Activated T-cell treated with anti-CD3 and anti-CD28 coated beads, Interleukin-2, amount 50 U/mL, for 4 hours (primary cell): Measurements from ENCODE around the gene SPCS3. TPM values are rescaled to one million over a fixed set of nuclear protein-coding genes. Genes with fewer than 3 reads are reported as not detected.
"Not testable (repeated sequence)": the region's sequence is repeated elsewhere in the genome, so short reads cannot be mapped to it uniquely, and the experiment has no call there.

ENCODE experiments used
- ATAC-seq, 2 donors: fragments of 200-7000 bp; cut with Tn5 transposase; one replicate each; pipeline ENCODE4 v1.10.0; 2021
- DNase-seq: peaks from one replicate; pipeline ENCODE4 v3.0.0-alpha.2; 2020
- H3K27me3 Mint-ChIP-seq: one replicate; pipeline ENCODE4 v1.8.0; 2021; ENCODE audit warnings: low read depth, mixed read lengths
- H3K36me3 Mint-ChIP-seq: one replicate; pipeline ENCODE4 v1.8.0; 2022; ENCODE audit warnings: mixed read lengths; ENCODE audit not compliant: insufficient read depth
- H3K4me1 Mint-ChIP-seq: one replicate; pipeline ENCODE4 v1.8.0; 2021; ENCODE audit warnings: low read depth, mixed read lengths
- H3K4me3 Mint-ChIP-seq: one replicate; pipeline ENCODE4 v1.8.0; 2021; ENCODE audit warnings: mild to moderate bottlenecking, moderate library complexity, mixed read lengths
- H3K9me3 Mint-ChIP-seq: one replicate; pipeline ENCODE4 v1.8.0; 2021; ENCODE audit warnings: mixed read lengths
- total RNA-seq, 3 donors: library from RNA; stranded (reverse); gene quantifications; one replicate each; pipeline ENCODE4 v1.2.1, GENCODE V29; 2021

Gene SPCS3
- total RNA-seq = 100 to 1,000 TPM; 227 to 236 (median 231) TPM

DNA sequence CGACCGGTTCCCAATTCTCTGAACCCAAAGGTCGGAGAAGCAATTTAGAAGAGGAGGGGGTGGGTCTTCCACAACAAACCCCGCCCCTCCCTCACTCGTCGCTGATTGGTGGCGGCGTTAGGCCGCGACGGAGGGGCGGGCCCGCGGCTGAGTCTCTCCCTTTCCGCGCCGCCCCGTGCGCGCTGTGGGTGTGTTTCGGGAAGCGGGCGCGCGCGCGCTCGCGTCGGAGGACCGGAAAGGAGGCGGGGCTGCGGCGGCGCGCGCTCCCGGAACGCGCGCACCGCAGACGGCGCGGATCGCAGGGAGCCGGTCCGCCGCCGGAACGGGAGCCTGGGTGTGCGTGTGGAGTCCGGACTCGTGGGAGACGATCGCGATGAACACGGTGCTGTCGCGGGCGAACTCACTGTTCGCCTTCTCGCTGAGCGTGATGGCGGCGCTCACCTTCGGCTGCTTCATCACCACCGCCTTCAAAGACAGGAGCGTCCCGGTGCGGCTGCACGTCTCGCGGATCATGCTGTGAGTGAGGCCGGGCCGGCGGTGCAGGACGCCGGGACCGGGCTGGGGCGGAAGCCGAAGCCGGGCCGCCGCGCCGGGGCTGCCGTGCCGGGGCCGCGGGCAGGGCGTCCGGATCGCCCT, at the start of gene SPCS3:
Gene SPCS3 (plus strand): TSS at position 263 of the 636 bp plus-strand sequence. CDS start 111 bp downstream, at position 374.
- Mint-ChIP-seq H3K9me3 (no peaks in the 10 kb centered on the region), H3K27me3 (no peaks in the 10 kb centered on the region), H3K4me1 (peaks cover 38% of the 10 kb centered on the region), H3K36me3 (peaks cover 3% of the 10 kb centered on the region), H3K4me3 (peak within 1 kb of the TSS; percentile 99)
- DNase-seq = peak; percentile 94
- ATAC-seq = peak; percentile 92 to 94

DNA sequence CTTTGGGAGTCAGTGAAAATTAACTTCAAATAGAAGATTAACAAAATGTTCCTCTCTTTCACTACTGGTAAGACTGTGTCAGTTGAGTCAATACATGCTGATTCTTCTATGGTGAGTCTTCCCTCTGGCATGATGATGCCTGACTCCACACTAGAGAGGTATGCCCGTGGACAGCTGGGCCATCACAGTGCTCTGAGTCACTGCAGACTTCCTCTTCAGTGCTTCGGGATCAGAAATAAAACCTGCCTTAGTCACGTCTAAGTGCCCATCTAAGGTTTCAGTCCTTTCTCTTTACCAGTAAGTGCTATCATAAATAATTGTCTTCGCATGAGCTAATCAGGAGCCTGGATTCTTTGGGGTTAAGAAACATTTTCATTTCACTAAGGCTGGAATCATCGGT, 49.1 kb upstream of the SPCS3 start:
- Mint-ChIP-seq H3K9me3 (no peaks in the 10 kb centered on the region), H3K4me1 (no peaks in the 10 kb centered on the region), H3K4me3 (no peak overlapping the region), H3K36me3 (no peaks in the 10 kb centered on the region), H3K27me3 (peaks cover 4% of the 10 kb centered on the region)
- ATAC-seq = no peak
- no peak for DNase-seq

DNA sequence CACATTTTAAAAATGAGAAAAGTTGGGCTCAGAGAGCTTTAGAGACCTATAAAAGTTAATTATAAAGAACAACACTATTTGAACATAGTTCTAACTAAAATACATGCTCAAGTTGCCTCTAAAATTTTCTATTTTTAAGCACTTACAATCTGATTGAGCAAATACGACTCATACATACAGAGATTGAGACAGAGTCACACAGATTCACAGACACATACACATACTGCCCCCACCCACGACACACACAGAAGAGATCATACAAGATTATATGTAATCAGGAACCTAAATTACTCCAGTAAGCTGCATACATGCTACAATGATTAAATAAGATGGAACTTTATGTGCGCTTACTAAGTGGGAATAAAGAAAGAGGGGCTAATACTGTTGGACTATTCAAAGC, 48.0 kb upstream of the SPCS3 start:
- H3K4me3 Mint-ChIP-seq = no peak overlapping the region
- no peaks in the 10 kb centered on the region for H3K9me3 Mint-ChIP-seq
- no peak for ATAC-seq
- peaks cover 7% of the 10 kb centered on the region for H3K27me3 Mint-ChIP-seq
- H3K4me1 Mint-ChIP-seq = no peaks in the 10 kb centered on the region
- no peaks in the 10 kb centered on the region for H3K36me3 Mint-ChIP-seq
- DNase-seq = no peak

DNA sequence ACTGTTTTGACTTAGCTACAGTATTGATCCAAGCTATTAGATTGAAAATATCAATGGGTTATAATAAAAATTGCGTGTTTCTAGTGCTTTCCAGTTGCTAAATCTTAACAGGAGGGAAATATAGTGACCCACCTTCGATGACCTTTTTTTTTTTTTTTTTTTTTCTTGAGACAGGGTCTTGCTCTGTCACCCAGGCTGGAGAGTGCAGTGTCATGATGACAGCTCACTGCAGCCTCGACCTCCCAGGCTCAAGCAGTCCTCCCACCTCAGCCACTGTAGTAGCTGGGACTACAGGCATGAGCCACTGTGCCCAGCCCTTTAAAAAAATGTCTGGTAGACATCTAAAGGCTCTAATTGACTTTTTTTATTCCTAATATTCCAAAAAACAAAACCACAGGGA, 47.0 kb upstream of the SPCS3 start:
- ATAC-seq (no peak), DNase-seq (no peak)
- Mint-ChIP-seq H3K9me3 (no peaks in the 10 kb centered on the region), H3K4me3 (no peak overlapping the region), H3K36me3 (no peaks in the 10 kb centered on the region), H3K4me1 (no peaks in the 10 kb centered on the region), H3K27me3 (peaks cover 16% of the 10 kb centered on the region)

DNA sequence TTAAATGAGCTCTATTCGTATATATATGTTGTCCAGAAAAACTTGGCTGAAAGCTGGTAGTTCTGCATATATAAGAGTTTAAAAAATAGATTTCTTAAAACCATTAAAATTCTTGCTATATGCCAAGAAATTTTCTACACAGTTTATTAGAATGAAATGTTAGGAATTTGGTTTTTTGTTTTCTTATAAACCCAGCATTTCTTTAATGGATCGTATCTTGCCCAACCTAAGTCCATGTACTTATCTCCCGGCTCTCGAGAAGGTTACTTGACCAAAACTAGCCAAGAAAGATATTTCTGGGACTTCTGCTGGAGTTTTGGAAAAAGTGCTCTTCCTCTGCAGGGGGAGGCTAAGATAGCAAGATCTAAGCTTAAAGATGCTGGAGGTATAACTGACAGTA, 46.0 kb upstream of the SPCS3 start:
- H3K4me1 Mint-ChIP-seq = no peaks in the 10 kb centered on the region
- no peaks in the 10 kb centered on the region for H3K36me3 Mint-ChIP-seq

DNA sequence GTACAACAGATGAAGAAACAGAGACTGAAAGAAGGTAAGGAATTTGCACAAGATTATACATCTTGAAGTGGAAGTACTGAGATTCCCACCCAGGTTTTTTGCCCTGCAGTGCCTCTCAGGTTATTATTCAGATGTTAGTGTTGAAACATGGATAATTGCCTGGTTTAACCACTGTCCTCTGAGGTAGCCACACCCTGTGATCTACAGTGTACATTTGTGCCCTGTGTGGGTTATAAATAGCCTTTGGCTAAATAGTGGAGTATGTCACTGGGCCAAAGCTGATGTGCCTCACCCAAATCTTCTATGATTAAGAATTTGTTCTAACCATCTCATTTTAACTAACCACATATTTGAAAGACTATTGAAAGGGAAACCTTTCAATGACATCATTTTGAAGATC, 45.3 kb upstream of the SPCS3 start:
- Mint-ChIP-seq H3K36me3 (no peaks in the 10 kb centered on the region), H3K9me3 (no peaks in the 10 kb centered on the region), H3K27me3 (peaks cover 16% of the 10 kb centered on the region), H3K4me3 (no peak overlapping the region), H3K4me1 (no peaks in the 10 kb centered on the region)
- no peak for DNase-seq
- no peak for ATAC-seq

More for the DNA sequence above, 46.0 kb upstream of the SPCS3 start:
- ATAC-seq (no peak), DNase-seq (no peak)
- no peaks in the 10 kb centered on the region for H3K9me3 Mint-ChIP-seq
- H3K27me3 Mint-ChIP-seq = peaks cover 16% of the 10 kb centered on the region
- H3K4me3 Mint-ChIP-seq = no peak overlapping the region

DNA sequence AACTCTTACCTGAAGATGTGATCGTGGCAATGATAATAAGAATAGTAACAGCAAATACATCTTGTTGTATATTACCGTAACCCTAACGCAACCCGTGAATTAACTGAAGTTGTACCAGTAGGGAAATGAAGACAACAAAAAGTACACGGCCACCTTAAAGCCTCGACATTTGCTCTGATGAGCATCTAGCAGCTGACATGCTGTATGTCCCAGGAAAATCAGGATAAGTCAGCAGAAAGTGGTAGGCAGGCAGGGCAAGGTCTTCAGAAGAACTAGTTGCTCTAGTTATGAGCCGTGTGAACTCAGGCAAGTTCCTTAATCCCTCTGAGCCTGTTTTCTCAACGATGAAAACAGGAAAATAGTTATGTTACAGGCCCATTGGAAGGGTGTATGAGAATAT, 43.1 kb upstream of the SPCS3 start:
- no peak for ATAC-seq
- no peak for DNase-seq
- H3K9me3 Mint-ChIP-seq = no peaks in the 10 kb centered on the region
- peaks cover 26% of the 10 kb centered on the region for H3K27me3 Mint-ChIP-seq
- no peak overlapping the region for H3K4me3 Mint-ChIP-seq
- H3K36me3 Mint-ChIP-seq = no peaks in the 10 kb centered on the region
- no peaks in the 10 kb centered on the region for H3K4me1 Mint-ChIP-seq

DNA sequence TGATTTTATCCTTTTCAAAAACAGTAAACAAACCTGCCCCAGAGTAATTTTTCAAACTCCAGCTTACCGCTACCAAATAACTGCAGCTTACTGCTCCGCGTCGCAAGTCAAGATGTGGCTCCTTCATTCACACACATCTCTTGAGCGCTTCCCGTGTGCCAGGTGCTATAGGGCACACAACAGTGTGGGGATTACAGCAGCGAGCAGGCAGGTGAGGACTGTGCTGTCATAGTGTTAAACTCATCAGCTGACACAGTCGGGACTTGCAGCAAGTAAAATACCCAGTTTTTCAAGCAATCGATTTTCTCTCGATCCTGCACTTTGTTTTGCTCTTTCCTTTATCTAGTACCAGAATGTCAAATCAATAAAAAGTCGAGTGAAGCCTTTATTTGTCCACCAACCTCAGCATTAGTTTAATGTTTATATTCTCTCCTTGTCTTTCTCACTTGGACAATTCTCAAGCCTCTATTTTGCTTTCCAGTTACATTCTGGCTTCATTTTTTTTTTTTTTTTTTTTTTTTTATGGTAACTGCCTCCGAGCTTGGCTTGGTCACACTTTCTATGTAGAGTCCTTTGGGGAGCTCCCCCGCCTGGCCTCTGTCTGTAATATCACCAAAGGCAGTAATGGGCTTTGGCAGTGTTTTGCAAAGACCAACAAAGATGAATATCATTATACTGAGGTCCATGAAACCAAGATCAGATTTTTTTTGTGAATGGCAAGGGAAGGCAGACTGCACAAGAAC, 42.4 kb upstream of the SPCS3 start:
- ATAC-seq = no peak
- Mint-ChIP-seq H3K27me3 (peaks cover 26% of the 10 kb centered on the region), H3K9me3 (no peaks in the 10 kb centered on the region), H3K4me3 (no peak overlapping the region), H3K4me1 (no peaks in the 10 kb centered on the region), H3K36me3 (no peaks in the 10 kb centered on the region)
- peak; percentile 5 for DNase-seq

DNA sequence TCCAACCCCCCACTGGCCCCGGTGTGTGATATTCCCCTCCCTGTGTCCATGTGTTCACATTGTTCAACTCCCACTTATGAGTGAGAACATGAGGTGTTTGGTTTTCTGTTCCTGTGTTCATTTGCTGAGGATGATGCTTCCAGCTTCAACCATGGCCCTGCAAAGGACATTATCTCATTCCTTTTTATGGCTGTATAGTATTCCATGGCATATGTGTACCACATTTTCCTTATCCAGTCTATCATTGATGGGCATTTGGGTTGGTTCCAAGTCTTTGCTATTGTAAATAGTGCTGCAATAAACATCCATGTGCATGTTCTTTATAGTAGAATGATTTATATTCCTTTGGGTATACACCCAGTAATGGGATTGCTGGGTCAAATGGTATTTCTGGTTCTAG, 40.2 kb upstream of the SPCS3 start:
- not testable (repeated sequence) for H3K36me3 Mint-ChIP-seq, ATAC-seq, DNase-seq, H3K9me3 Mint-ChIP-seq, H3K4me3 Mint-ChIP-seq, H3K4me1 Mint-ChIP-seq
- H3K27me3 Mint-ChIP-seq = peaks cover 25% of the 10 kb centered on the region

DNA sequence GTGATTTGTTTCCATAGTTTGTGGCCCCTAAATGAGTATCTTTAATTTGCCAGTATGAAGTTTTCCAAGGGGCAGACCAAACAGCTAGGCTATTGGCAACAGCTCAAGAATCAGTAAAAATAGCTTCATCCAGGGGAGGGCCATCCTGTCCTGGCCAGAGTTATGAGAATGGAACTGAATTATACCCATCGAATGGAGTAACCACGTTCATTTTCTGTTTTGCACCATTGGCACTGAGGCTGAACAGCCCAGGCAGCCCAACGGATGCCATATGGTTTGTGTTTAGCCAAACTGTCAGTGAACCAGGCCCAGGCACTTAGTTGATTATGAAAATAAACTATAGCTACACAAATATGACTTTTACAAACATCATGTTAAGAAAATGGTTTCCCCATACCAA, 33.0 kb upstream of the SPCS3 start:
- Mint-ChIP-seq H3K4me3 (no peak overlapping the region), H3K4me1 (no peaks in the 10 kb centered on the region), H3K36me3 (no peaks in the 10 kb centered on the region), H3K9me3 (no peaks in the 10 kb centered on the region), H3K27me3 (no peaks in the 10 kb centered on the region)
- ATAC-seq = no peak
- DNase-seq = no peak

DNA sequence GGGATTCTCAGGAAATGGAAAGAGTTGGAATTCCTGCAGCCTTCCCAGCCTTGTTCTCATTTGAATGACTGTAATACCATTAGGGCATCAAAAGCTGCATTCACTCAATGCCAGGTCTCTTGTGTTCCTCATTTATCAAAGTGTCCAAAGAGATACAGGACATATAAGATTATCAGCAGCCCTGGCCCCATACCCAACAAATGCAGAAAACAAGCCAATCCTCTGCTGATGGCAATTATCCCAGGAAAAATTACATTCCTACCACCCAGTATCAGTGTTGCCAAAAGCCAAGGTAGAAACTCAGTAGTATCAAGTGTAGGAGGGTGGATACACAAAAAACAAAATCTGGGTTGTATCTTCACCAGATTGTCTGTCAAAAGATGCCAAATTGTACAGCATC, 32.2 kb upstream of the SPCS3 start:
- Mint-ChIP-seq H3K4me3 (no peak overlapping the region), H3K4me1 (no peaks in the 10 kb centered on the region), H3K27me3 (no peaks in the 10 kb centered on the region), H3K9me3 (no peaks in the 10 kb centered on the region), H3K36me3 (no peaks in the 10 kb centered on the region)
- DNase-seq (no peak), ATAC-seq (no peak)

DNA sequence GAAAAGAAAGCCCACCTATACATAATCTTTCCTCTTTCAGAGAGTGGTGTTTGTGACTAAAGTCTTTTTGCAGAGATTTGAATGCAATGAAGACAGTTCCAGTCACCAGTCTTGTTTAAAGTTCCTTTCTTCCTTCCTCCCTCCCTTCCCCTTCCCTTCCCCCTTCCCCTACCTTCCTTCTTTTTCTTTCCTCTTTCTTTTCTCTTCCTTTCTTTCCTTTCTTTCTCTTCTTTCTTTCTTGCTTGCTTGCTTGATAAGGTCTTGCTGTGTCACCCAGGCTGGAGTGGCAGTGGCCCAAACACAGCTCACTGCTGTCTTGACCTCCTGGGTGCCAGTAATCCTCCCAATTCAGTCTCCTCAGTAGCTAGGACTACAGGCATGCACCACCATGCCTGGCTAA, 31.7 kb upstream of the SPCS3 start:
- no peaks in the 10 kb centered on the region for H3K27me3 Mint-ChIP-seq
- ATAC-seq (no peak), DNase-seq (no peak)
- no peaks in the 10 kb centered on the region for H3K36me3 Mint-ChIP-seq
- no peaks in the 10 kb centered on the region for H3K9me3 Mint-ChIP-seq
- no peak overlapping the region for H3K4me3 Mint-ChIP-seq
- no peaks in the 10 kb centered on the region for H3K4me1 Mint-ChIP-seq

DNA sequence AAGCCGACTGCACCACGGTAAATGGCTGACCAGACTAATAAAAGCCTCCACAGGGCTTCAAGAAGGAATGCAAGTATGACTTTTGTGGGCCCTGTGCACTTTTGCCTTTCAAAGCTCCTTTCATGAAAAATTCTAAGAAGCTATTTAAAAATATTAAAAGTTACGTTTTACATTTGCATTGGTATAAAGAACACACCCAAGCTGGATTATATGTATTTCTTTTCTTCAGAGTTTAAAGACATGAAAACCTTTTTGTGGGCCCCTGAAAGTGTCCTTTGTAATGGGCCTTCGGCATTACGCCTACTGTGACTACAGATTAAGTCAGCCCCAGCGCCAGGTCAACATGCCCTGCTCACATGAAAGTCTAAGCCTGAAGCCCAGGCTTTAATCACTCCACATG, 30.2 kb upstream of the SPCS3 start:
- DNase-seq (no peak), ATAC-seq (no peak)
- Mint-ChIP-seq H3K36me3 (no peaks in the 10 kb centered on the region), H3K4me1 (no peaks in the 10 kb centered on the region), H3K27me3 (no peaks in the 10 kb centered on the region), H3K9me3 (no peaks in the 10 kb centered on the region), H3K4me3 (no peak overlapping the region)

DNA sequence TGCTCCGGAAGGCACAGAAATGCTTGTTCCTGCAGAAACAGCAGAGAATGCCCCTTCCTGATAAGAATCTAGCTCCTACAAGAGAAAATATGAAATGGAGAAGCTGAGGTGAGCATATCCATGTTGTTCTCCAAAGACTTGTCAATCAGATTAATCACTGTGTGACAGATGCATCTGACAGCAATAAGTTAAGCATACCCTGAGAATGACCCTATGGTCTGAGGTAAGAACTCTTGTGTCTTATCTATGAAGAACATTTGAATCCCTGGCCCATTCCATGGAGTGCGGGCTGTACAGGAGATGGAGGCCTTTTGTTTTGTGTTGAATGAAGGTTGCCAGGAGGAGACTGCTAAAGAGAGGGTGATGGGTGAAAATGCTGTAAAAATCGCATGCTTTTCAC, 29.2 kb upstream of the SPCS3 start:
- DNase-seq (no peak), ATAC-seq (no peak)
- Mint-ChIP-seq H3K36me3 (no peaks in the 10 kb centered on the region), H3K4me3 (no peak overlapping the region), H3K9me3 (no peaks in the 10 kb centered on the region), H3K27me3 (no peaks in the 10 kb centered on the region), H3K4me1 (no peaks in the 10 kb centered on the region)

DNA sequence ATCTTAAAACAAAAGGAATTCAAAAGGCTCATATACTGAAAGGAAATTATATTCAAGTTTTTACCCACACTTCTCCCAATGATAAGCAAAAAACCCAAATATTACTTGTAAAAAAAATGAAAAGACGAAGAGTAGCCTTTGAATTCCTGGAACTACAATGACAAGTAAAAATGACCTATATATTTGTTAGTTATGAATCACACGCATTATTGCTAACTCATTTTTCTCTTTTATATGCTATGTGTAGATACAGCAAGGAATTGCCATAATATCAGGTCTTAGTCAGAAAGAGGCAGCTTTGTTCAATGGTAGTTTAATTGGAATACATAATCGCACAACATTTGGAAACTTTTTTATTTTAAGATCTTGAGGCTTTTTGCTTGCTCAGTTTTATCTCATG, 28.0 kb upstream of the SPCS3 start:
- ATAC-seq (no peak), DNase-seq (no peak)
- Mint-ChIP-seq H3K4me1 (no peaks in the 10 kb centered on the region), H3K4me3 (no peak overlapping the region), H3K9me3 (no peaks in the 10 kb centered on the region), H3K36me3 (no peaks in the 10 kb centered on the region), H3K27me3 (no peaks in the 10 kb centered on the region)
